Keratinocyte (primary cell): ENCODE measurements around the gene SMC1B.

ENCODE experiments used
- CTCF ChIP-seq, 3 experiments: IDR thresholded peaks in 1 of 3; conservative IDR thresholded peaks in 1 of 3; optimal IDR thresholded peaks in 1 of 3; 2 replicates in 2 of 3; 3 replicates in 1 of 3; pipeline versions ENCODE3 to v1.5.1; 2011; ENCODE audit warnings: low read length in 3 of 3, mild to moderate bottlenecking in 3 of 3, moderate library complexity in 2 of 3, control low read depth in 1 of 3, inconsistent platforms in 1 of 3; ENCODE audit not compliant: insufficient read depth in 2 of 3; ENCODE audit errors: extremely low read depth in 1 of 3
- EZH2 ChIP-seq: IDR thresholded peaks from one replicate; pipeline ENCODE4 v1.6.1; 2012; ENCODE audit warnings: inconsistent platforms, mild to moderate bottlenecking, low read length, moderate library complexity

- TF ChIP-seq CTCF (optimal IDR thresholded peaks at IDR 0.05 in 1 of 3, IDR thresholded peaks at IDR 0.05 in 1 of 3, conservative IDR thresholded peaks at IDR 0.05 in 1 of 3; ENCODE audit: extremely low read depth in 1 of 3, insufficient read depth in 2 of 3, low read length in 3 of 3) (peak in 1 of 3 experiments; percentile 29), EZH2 (no peak)
These were observed 15.6 kb downstream of the SMC1B start for GRCh38 chr22:45397806-45398205.
